HepG2 (cell line): ENCODE measurements around the gene CARMIL3. TPM values are rescaled to one million over a fixed set of nuclear protein-coding genes. Genes with fewer than 3 reads are reported as not detected.
A peak's percentile ranks its signal among the peaks of the same experiment; 100 is the strongest.

Experiments
- ATAC-seq: fragments of 200-7000 bp; cut with Tn5 transposase; 3 replicates; pipeline ENCODE4 v1.9.1; 2020; ENCODE audit warnings: mild to moderate bottlenecking, moderate library complexity
- BruUV-seq: library from RNA; stranded (reverse); fragments of 400-500 nt; replicated peaks from 2 replicates; lab custom pipeline; 2021; lab: Mats Ljungman, UMichigan
- CTCF ChIA-PET: fragments of 300-600 bp; formaldehyde crosslinking; extraction: SDS; loops from one replicate; lab custom pipeline; 2021; ENCODE audit warnings: low total read pairs, inconsistent platforms, low intra/inter-chr PET ratio; lab: Yijun Ruan, JAX
- POLR2A ChIA-PET: fragments of 350-600 bp; sonication (Branson Sonifier 250); formaldehyde crosslinking; loops from one replicate; lab custom pipeline; 2020; ENCODE audit warnings: antibody characterized with exemption, inconsistent platforms; lab: Yijun Ruan, JAX
- DNase-seq: peaks from one replicate; pipeline ENCODE4 v3.0.0-alpha.2; 2015; ENCODE audit warnings: low spot score
- FAIRE-seq: peaks from 3 replicates; lab custom pipeline; 2011; peaks lifted over from hg19 to GRCh38; lab: Jason Lieb, UNC
- H2AFZ ChIP-seq: one replicate; pipeline ENCODE4 v1.6.1; 2011; ENCODE audit warnings: low read length, inconsistent platforms
- H3K27ac ChIP-seq: fragments of 300-600 bp; 3 replicates; pipeline ENCODE4 v1.8.0; 2011; ENCODE audit warnings: mixed run types, mild to moderate bottlenecking, mixed read lengths, low read length, inconsistent platforms; ENCODE audit not compliant: insufficient read depth; ENCODE audit errors: extremely low read length
- H3K27me3 ChIP-seq, 2 experiments: fragments of 200-600 bp in 1 of 2; 2 replicates in 1 of 2; 3 replicates in 1 of 2; pipeline versions ENCODE4 v1.6.0 to v1.8.0; 2011; ENCODE audit warnings: low read length in 2 of 2, mild to moderate bottlenecking in 2 of 2, moderate library complexity in 2 of 2, inconsistent platforms in 1 of 2; ENCODE audit not compliant: insufficient read depth in 2 of 2, control insufficient read depth in 1 of 2
- H3K36me3 ChIP-seq, 2 experiments: fragments of 200-600 bp in 1 of 2; replicated peaks in 1 of 2; 2 replicates in 1 of 2; 3 replicates in 1 of 2; pipeline versions ENCODE4 v1.5.1 to v1.8.0; 2011; ENCODE audit warnings: low read length in 2 of 2, inconsistent platforms in 1 of 2; ENCODE audit not compliant: insufficient read depth in 2 of 2, control insufficient read depth in 1 of 2
- H3K4me1 ChIP-seq: 2 replicates; pipeline ENCODE4 v1.5.1; 2012; ENCODE audit warnings: low read length, inconsistent platforms; ENCODE audit not compliant: insufficient read depth
- H3K4me2 ChIP-seq: 2 replicates; pipeline ENCODE4 v1.6.0; 2011; ENCODE audit warnings: low read depth, low read length, inconsistent platforms
- H3K4me3 ChIP-seq, 3 experiments: fragments of 200-600 bp in 1 of 3; sonication (generic), shearing (Covaris generic) in 1 of 3; replicated peaks in 1 of 3; 2 replicates each; pipeline ENCODE4 v1.5.1; 2011 to 2016; ENCODE audit warnings: low read length in 3 of 3, inconsistent platforms in 2 of 3, low read depth in 2 of 3, mild to moderate bottlenecking in 2 of 3, control low read depth in 1 of 3, mixed read lengths in 1 of 3; ENCODE audit not compliant: insufficient read depth in 1 of 3
- H3K79me2 ChIP-seq: one replicate; pipeline ENCODE4 v1.6.1; 2011; ENCODE audit warnings: low read length, inconsistent platforms; ENCODE audit not compliant: insufficient read depth
- H3K9ac ChIP-seq: 2 replicates; pipeline ENCODE4 v1.6.0; 2011; ENCODE audit warnings: mild to moderate bottlenecking, low read depth, low read length, inconsistent platforms; ENCODE audit not compliant: insufficient read depth
- H3K9me3 ChIP-seq: 2 replicates; pipeline ENCODE4 v1.5.1; 2012; ENCODE audit warnings: mild to moderate bottlenecking, low read length
- H4K20me1 ChIP-seq: 2 replicates; pipeline ENCODE4 v1.6.0; 2011; ENCODE audit warnings: inconsistent platforms, mild to moderate bottlenecking, low read length, moderate library complexity; ENCODE audit not compliant: insufficient read depth
- ELF4 ChIP-seq: sonication (generic); formaldehyde crosslinking; IDR thresholded peaks from 2 replicates; pipeline ENCODE4 v1.5.0; 2020; ENCODE audit warnings: missing genetic modification reagents, mild to moderate bottlenecking, moderate library complexity, borderline replicate concordance
- PHF5A ChIP-seq: IDR thresholded peaks from one replicate; pipeline ENCODE4 v1.6.1; 2018; ENCODE audit warnings: low read depth, missing genetic modification reagents; ENCODE audit not compliant: unreplicated experiment
- SMARCE1 ChIP-seq: fragments of 450-650 bp; IDR thresholded peaks from 2 replicates; pipeline ENCODE4 v1.6.1; 2017; ENCODE audit warnings: borderline replicate concordance
- WGBS: methylation state at CpG from one replicate; pipeline ENCODE4 v1.1.6; 2017; ENCODE audit warnings: low lambda C conversion rate; 5-methylcytosine and 5-hydroxymethylcytosine counted together
- in situ Hi-C: cut with HindIII; loops from 2 replicates; pipeline ENCODE4 v1.10.0; 2017; ENCODE audit warnings: low pct_unique_long_range_greater_than_20kb; ENCODE audit not compliant: extremely low pct_ligation_motif_present
- intact Hi-C: fragments of 100-400 bp; cut with micrococcal nuclease; formaldehyde crosslinking; loops from one replicate; pipeline ENCODE4 v1.10.0; 2022; ENCODE audit not compliant: unreplicated experiment
- polyA plus RNA-seq, 8 experiments: library from polyadenylated mRNA; depleted of rRNA in 3 of 8; stranded (reverse) in 7 of 8; unstranded in 1 of 8; fragments of >200 nt; fragmentation: Illumina TruSeq in 4 of 8; extraction: Trizol in 4 of 8; gene quantifications; 2 replicates each; pipeline versions ENCODE4 v1.2.1 to v1.2.3, GENCODE V29; 2011 to 2016; ENCODE audit warnings: low read depth in 4 of 8, missing spikeins in 1 of 8, mixed read lengths in 1 of 8; ENCODE audit not compliant: insufficient read depth in 1 of 8
- total RNA-seq, 5 experiments: library from RNA; depleted of rRNA; stranded (reverse); fragments of >200 nt; fragmentation: Illumina TruSeq; extraction: Trizol; gene quantifications; 2 replicates each; pipeline ENCODE4 v1.2.3, GENCODE V29; 2016; ENCODE audit warnings: low read depth in 1 of 5
- TF ChIP-seq, protein P1 (sequence below): sonication (generic); formaldehyde crosslinking; IDR thresholded peaks from one replicate; pipeline ENCODE4 v1.5.1; 2020; ENCODE audit warnings: mild to moderate bottlenecking, missing genetic modification reagents; ENCODE audit errors: not compliant biosample characterization

The CARMIL3 gene
- total and polyA plus RNA-seq, 2 of the 13 experiments (the other 11 are each of a cell fraction or from before 2014, with no cell fraction given): 0.27 to 0.55 TPM

DNA sequence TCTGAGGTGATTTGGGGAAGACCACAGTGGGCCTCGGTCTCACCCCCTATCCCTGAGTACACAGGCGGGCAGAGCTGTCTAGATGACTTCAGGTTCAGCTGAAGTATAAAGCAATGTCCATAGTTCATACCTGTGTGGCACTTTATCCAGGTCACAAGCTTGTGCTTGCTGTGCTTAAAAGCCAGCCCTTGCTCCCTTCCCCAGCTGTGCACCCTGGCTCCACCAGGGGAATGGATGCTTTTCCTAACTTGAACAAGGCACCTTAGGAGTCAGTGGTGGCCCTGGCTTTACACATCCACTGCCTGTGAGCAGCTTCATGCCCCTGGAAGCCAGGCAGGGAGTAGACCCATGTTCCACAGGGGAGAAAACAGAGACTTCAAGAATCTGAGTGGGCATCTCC is 5.5 kb downstream of the CARMIL3 start:
- Histone ChIP-seq H3K9ac (no peak overlapping the region), H3K36me3 (no peaks in the 10 kb centered on the region), H3K4me1 (peaks cover 49% of the 10 kb centered on the region), H3K79me2 (no peaks in the 10 kb centered on the region), H3K4me3 (no peak overlapping the region), H4K20me1 (no peaks in the 10 kb centered on the region), H3K4me2 (no peak overlapping the region), H3K27ac (no peak overlapping the region), H3K9me3 (no peaks in the 10 kb centered on the region), H3K27me3 (peaks cover 20 to 59% of the 10 kb centered on the region in 2 experiments), H2AFZ (no peak overlapping the region)
- FAIRE-seq: no peak
- no peak for DNase-seq
- ChIA-PET POLR2A (interaction anchor here (1.0 to 9.6 kb wide), 13 partner anchors 9 to 214 kb away, joined by 3 to 226 read pairs (median 14); partner anchors contain the start of genes DCAF11, IRF9, NRL and PCK2), CTCF (interaction anchor here (2.0 to 5.4 kb wide), 3 partner anchors 33 to 51 kb away, joined by 19 to 109 read pairs (median 86); no protein-coding TSS in a partner anchor)
- 19% methylated on average over 2 of the region's 2 CpGs for WGBS
- in situ Hi-C loops (loop anchor here (5.0 kb wide), 2 partner anchors 35 to 105 kb away; partner anchors contain the start of genes IRF9 and PCK2), intact Hi-C loops (no loop called here)
- ATAC-seq: peak; percentile 1; the same call in 1 of the 3 replicates
- TF ChIP-seq SMARCE1 (0 out of 2 replicates have a peak, but pooled peaks have one; percentile 19), PHF5A (CRISPR knock-in tag) (no peak), ELF4 (CRISPR knock-in tag) (no peak)
- TF ChIP-seq, protein P1, sequence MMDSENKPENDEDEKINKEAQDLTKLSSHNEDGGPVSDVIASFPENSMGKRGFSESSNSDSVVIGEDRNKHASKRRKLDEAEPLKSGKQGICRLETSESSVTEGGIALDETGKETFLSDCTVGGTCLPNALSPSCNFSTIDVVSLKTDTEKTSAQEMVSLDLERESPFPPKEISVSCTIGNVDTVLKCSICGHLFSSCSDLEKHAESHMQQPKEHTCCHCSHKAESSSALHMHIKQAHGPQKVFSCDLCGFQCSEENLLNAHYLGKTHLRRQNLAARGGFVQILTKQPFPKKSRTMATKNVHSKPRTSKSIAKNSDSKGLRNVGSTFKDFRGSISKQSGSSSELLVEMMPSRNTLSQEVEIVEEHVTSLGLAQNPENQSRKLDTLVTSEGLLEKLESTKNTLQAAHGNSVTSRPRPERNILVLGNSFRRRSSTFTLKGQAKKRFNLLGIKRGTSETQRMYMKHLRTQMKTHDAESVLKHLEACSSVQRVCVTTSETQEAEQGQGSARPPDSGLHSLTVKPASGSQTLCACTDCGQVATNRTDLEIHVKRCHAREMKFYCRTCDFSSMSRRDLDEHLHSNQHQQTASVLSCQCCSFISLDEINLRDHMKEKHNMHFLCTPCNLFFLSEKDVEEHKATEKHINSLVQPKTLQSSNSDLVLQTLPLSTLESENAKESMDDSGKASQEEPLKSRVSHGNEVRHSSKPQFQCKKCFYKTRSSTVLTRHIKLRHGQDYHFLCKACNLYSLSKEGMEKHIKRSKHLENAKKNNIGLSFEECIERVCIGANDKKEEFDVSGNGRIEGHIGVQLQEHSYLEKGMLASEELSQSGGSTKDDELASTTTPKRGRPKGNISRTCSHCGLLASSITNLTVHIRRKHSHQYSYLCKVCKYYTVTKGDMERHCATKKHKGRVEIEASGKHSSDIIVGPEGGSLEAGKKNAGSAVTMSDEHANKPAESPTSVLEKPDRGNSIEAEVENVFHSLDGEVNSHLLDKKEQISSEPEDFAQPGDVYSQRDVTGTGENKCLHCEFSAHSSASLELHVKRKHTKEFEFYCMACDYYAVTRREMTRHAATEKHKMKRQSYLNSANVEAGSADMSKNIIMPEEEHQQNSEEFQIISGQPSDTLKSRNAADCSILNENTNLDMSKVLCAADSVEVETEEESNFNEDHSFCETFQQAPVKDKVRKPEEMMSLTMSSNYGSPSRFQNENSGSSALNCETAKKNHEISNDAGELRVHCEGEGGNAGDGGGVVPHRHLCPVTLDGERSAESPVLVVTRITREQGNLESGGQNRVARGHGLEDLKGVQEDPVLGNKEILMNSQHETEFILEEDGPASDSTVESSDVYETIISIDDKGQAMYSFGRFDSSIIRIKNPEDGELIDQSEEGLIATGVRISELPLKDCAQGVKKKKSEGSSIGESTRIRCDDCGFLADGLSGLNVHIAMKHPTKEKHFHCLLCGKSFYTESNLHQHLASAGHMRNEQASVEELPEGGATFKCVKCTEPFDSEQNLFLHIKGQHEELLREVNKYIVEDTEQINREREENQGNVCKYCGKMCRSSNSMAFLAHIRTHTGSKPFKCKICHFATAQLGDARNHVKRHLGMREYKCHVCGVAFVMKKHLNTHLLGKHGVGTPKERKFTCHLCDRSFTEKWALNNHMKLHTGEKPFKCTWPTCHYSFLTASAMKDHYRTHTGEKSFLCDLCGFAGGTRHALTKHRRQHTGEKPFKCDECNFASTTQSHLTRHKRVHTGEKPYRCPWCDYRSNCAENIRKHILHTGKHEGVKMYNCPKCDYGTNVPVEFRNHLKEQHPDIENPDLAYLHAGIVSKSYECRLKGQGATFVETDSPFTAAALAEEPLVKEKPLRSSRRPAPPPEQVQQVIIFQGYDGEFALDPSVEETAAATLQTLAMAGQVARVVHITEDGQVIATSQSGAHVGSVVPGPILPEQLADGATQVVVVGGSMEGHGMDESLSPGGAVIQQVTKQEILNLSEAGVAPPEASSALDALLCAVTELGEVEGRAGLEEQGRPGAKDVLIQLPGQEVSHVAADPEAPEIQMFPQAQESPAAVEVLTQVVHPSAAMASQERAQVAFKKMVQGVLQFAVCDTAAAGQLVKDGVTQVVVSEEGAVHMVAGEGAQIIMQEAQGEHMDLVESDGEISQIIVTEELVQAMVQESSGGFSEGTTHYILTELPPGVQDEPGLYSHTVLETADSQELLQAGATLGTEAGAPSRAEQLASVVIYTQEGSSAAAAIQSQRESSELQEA (CRISPR knock-in tag): peak; percentile 6
- no TSS peak for BruUV-seq
